ENCODE data around the gene MYO9A.

GRCh38 chr15:72118017-72118978, at the start of gene MYO9A, which contains the start of gene SENP8:
- no peak for TF ChIP-seq ZBTB33 (IDR thresholded peaks at IDR 0.05; ENCODE audit: extremely low read depth, insufficient replicate concordance, low read length)
- no peak for TF ChIP-seq EZH2 (IDR thresholded peaks at IDR 0.05)
- peak; percentile 83 for TF ChIP-seq POLR2A (IDR thresholded peaks at IDR 0.05; ENCODE audit: borderline replicate concordance, extremely low read depth, insufficient read depth, insufficient read length)
- TF ChIP-seq YY1 (IDR thresholded peaks at IDR 0.05; ENCODE audit: extremely low read depth, insufficient replicate concordance, low read depth, low read length), result no peak
- TF ChIP-seq ZNF274 (IDR thresholded peaks at IDR 0.05; ENCODE audit: low read depth, low read length), result no peak
- TF ChIP-seq CTCF (IDR thresholded peaks at IDR 0.05 in 2 of 3, conservative IDR thresholded peaks at IDR 0.05 in 1 of 3; ENCODE audit: borderline replicate concordance in 1 of 3, insufficient read depth in 1 of 3, low read depth in 2 of 3, low read length in 2 of 3), result no peak
- no peak for TF ChIP-seq SRF (IDR thresholded peaks at IDR 0.05; ENCODE audit: low read depth)
